HG02852 (cell line): Measurements from ENCODE around the gene BRAF.
"Not testable (repeated sequence)": the region's sequence is repeated elsewhere in the genome, so short reads cannot be mapped to it uniquely, and the experiment has no call there.

Experiments used
- ATAC-seq: cut with Tn5 transposase; IDR thresholded peaks from one replicate; pipeline ENCODE4 v1.9.1; 2021; ENCODE audit warnings: mild to moderate bottlenecking, moderate library complexity; ENCODE audit not compliant: unreplicated experiment

The BRAF gene

GRCh38 chr7:140920745-140921144 is 4.0 kb downstream of the BRAF start:
- no peak for ATAC-seq

- ATAC-seq, result no peak
Observed at GRCh38 chr7:140918236-140918635, 6.5 kb downstream of the BRAF start.

GRCh38 chr7:140917258-140917657 is 7.5 kb downstream of the BRAF start:
- no peak for ATAC-seq

GRCh38 chr7:140915935-140916555 is 8.7 kb downstream of the BRAF start:
- no peak for ATAC-seq

GRCh38 chr7:140914083-140914482 is 10.6 kb downstream of the BRAF start:
- no peak for ATAC-seq

GRCh38 chr7:140913596-140913928 is 11.2 kb downstream of the BRAF start:
- ATAC-seq, result not testable (repeated sequence)

- no peak for ATAC-seq
Observed at GRCh38 chr7:140911746-140912145, 13.0 kb downstream of the BRAF start.

GRCh38 chr7:140909476-140910161 is 15.1 kb downstream of the BRAF start:
- no peak for ATAC-seq

- ATAC-seq, result no peak
Observed at GRCh38 chr7:140908361-140908760, 16.4 kb downstream of the BRAF start.

- ATAC-seq, result no peak
Observed at GRCh38 chr7:140903741-140904480, 20.8 kb downstream of the BRAF start.

- ATAC-seq, result peak; percentile 84
Observed at GRCh38 chr7:140902303-140902953, 22.3 kb downstream of the BRAF start.

GRCh38 chr7:140901941-140902302 is 22.8 kb downstream of the BRAF start:
- no peak for ATAC-seq

GRCh38 chr7:140899883-140900282 is 24.8 kb downstream of the BRAF start:
- no peak for ATAC-seq

GRCh38 chr7:140898786-140899536 is 25.8 kb downstream of the BRAF start:
- no peak for ATAC-seq

- no peak for ATAC-seq
Observed at GRCh38 chr7:140896996-140897395, 27.7 kb downstream of the BRAF start.

- ATAC-seq, result no peak
Observed at GRCh38 chr7:140889645-140890044, 35.1 kb downstream of the BRAF start.

- ATAC-seq, result no peak
Observed at GRCh38 chr7:140889150-140889549, 35.6 kb downstream of the BRAF start.

- ATAC-seq, result no peak
Observed at GRCh38 chr7:140888087-140888486, 36.6 kb downstream of the BRAF start.

- no peak for ATAC-seq
Observed at GRCh38 chr7:140885735-140886334, 38.9 kb downstream of the BRAF start.

- ATAC-seq, result no peak
Observed at GRCh38 chr7:140883378-140883777, 41.4 kb downstream of the BRAF start.

GRCh38 chr7:140882834-140883233 is 41.9 kb downstream of the BRAF start:
- ATAC-seq, result not testable (repeated sequence)
